K562 (cell line): Measurements from ENCODE around the gene SLC25A44. TPM values are rescaled to one million over a fixed set of nuclear protein-coding genes. Genes with fewer than 3 reads are reported as not detected.

Experiments used
- CHD1 ChIP-seq: fragments of 200-600 bp; sonication (generic); IDR thresholded peaks from one replicate; pipeline ENCODE4 v1.6.1; 2012; ENCODE audit warnings: mild to moderate bottlenecking, moderate library complexity, low read length, inconsistent platforms
- FOSL1 ChIP-seq: fragments of 200-800 bp; sonication (Bioruptor generic); conservative IDR thresholded peaks from 2 replicates; pipeline ENCODE4 v1.6.1; 2016; ENCODE audit warnings: missing genetic modification characterization, missing compliant biosample characterization
- GATAD2A ChIP-seq: fragments of 450-650 bp; IDR thresholded peaks from 2 replicates; pipeline ENCODE4 v1.6.1; 2017
- MEIS2 ChIP-seq: fragments of 450-650 bp; IDR thresholded peaks from 2 replicates; pipeline ENCODE4 v1.6.1; 2014; ENCODE audit warnings: mild to moderate bottlenecking; ENCODE audit not compliant: partially characterized antibody
- MTA3 ChIP-seq: fragments of 450-650 bp; formaldehyde crosslinking; IDR thresholded peaks from 2 replicates; pipeline ENCODE4 v1.6.1; 2017; ENCODE audit warnings: mild to moderate bottlenecking, borderline replicate concordance
- NCOA4 ChIP-seq: fragments of 450-650 bp; IDR thresholded peaks from 2 replicates; pipeline ENCODE4 v1.6.1; 2018; ENCODE audit warnings: mild to moderate bottlenecking; ENCODE audit not compliant: partially characterized antibody
- RBM34 ChIP-seq: fragments of 200-400 bp; formaldehyde crosslinking; IDR thresholded peaks from 2 replicates; pipeline ENCODE4 v1.6.1; 2018; ENCODE audit warnings: low read length, borderline replicate concordance; ENCODE audit not compliant: insufficient read depth
- SOX6 ChIP-seq: fragments of 450-650 bp; IDR thresholded peaks from 2 replicates; pipeline ENCODE4 v1.6.1; 2014; ENCODE audit warnings: mild to moderate bottlenecking
- TGIF2 ChIP-seq: sonication (generic); formaldehyde crosslinking; IDR thresholded peaks from 2 replicates; pipeline ENCODE4 v1.8.1; 2022; ENCODE audit warnings: mild to moderate bottlenecking, missing genetic modification reagents, moderate library complexity
- U2AF2 ChIP-seq: fragments of 200-400 bp; formaldehyde crosslinking; optimal IDR thresholded peaks from 2 replicates; pipeline ENCODE3; 2017; ENCODE audit warnings: low read depth, mild to moderate bottlenecking, low read length
- YY1 ChIP-seq, 3 experiments: IDR thresholded peaks; 2 replicates each; pipeline ENCODE4 v1.6.1; 2011; ENCODE audit warnings: low read length in 2 of 3, mild to moderate bottlenecking in 2 of 3, moderate library complexity in 2 of 3, borderline replicate concordance in 1 of 3, control low read depth in 1 of 3, low read depth in 1 of 3; ENCODE audit not compliant: insufficient read depth in 3 of 3, insufficient replicate concordance in 2 of 3, control insufficient read depth in 1 of 3, insufficient read length in 1 of 3; ENCODE audit errors: extremely low read depth in 1 of 3
- ZNF75A ChIP-seq: fragments of 450-650 bp; formaldehyde crosslinking; IDR thresholded peaks from 2 replicates; pipeline ENCODE4 v1.4.0; 2020; ENCODE audit warnings: mild to moderate bottlenecking
- ZSCAN32 ChIP-seq: fragments of 450-650 bp; formaldehyde crosslinking; IDR thresholded peaks from 2 replicates; pipeline ENCODE4 v1.4.0; 2020; ENCODE audit warnings: mild to moderate bottlenecking, moderate library complexity
- polyA plus RNA-seq, 8 experiments: library from polyadenylated mRNA; depleted of rRNA in 4 of 8; stranded (reverse) in 5 of 8; unstranded in 3 of 8; fragments of >200 nt; fragmentation: Nextera tagmentation in 2 of 8; fragmentation: Illumina TruSeq in 1 of 8; extraction: Ambion mirVana in 2 of 8; extraction: Trizol in 1 of 8; gene quantifications; 2 replicates each; pipeline versions ENCODE4 v1.2.1 to v1.2.3, GENCODE V29; 2011 to 2014; ENCODE audit warnings: inconsistent platforms in 1 of 8, missing spikeins in 1 of 8
- total RNA-seq, 7 experiments: library from RNA; depleted of rRNA in 6 of 7; stranded (reverse); fragments of >200 nt in 6 of 7; fragmentation: Illumina TruSeq in 2 of 7; extraction: Trizol in 2 of 7; gene quantifications; 2 replicates each; pipeline versions ENCODE4 v1.2.1 to v1.2.3, GENCODE V29; 2011 to 2021; ENCODE audit warnings: low replicate concordance in 1 of 7
- TF ChIP-seq, protein P1 (sequence below): fragments of 150-350 bp; conservative IDR thresholded peaks from 2 replicates; pipeline ENCODE4 v1.6.1; 2014; ENCODE audit warnings: low read length
- TF ChIP-seq, protein P2 (sequence below): fragments of 450-650 bp; IDR thresholded peaks from 2 replicates; pipeline ENCODE4 v1.7.0; 2016; ENCODE audit warnings: borderline replicate concordance
- TF ChIP-seq, protein P3 (sequence below), 3 experiments: fragments of 200-800 bp in 1 of 3; sonication (Bioruptor generic) in 1 of 3; sonication (generic) in 1 of 3; formaldehyde crosslinking in 1 of 3; IDR thresholded peaks; 2 replicates each; pipeline versions ENCODE4 v1.6.1 to v1.8.0; 2016 to 2022; ENCODE audit warnings: mild to moderate bottlenecking in 2 of 3, missing compliant biosample characterization in 2 of 3, missing genetic modification characterization in 2 of 3, missing genetic modification reagents in 1 of 3
- TF ChIP-seq, protein P4 (sequence below): fragments of 200-400 bp; formaldehyde crosslinking; IDR thresholded peaks from 2 replicates; pipeline ENCODE4 v1.6.1; 2017; ENCODE audit warnings: mild to moderate bottlenecking, low read depth, low read length, moderate library complexity
- TF ChIP-seq, protein P5 (sequence below): fragments of 250-450 bp; sonication (Bioruptor Pico); IDR thresholded peaks from 2 replicates; pipeline ENCODE4 v1.5.0; 2021

SLC25A44 gene
- total and polyA plus RNA-seq, 9 of the 15 experiments (the other 6 are each of a cell fraction or from before 2014, with no cell fraction given) = 4.4 to 22.8 (median 12.5) TPM

DNA sequence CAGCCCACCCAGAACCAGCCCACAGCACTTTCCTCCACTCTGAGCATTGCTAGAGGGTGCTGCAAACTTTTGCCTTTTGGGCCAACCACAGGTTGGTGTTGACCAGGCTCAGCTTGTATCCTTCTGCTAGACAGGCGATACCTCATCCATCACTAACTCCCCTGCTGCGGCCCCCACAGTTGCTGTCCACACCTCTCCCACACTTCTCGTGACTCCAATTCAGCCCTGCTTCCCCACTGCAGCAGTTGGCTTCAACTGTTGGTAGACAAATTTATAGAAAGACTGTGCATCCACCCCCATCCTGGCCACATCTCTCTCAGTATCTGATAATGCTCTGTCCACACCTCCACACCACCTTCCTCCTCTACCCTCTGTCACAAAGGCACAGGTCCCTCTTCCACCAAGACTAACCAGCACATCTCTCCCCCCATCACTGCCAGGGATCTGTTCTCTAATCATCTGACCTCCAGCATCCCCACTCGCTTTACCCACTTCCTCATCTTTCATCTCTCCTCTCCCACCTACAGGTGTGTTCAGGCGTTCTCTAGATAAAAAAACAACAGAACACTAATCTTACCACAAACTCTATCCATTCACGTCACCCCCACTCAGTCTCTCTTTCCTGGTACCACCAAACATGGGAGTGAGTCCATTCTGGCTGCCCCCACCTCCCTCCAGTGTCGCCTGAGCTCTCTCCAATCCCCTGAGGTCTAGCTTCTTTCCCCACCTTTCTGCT is 15.8 kb upstream of the SLC25A44 start (continued):
- TF ChIP-seq YY1 (IDR thresholded peaks at IDR 0.05; ENCODE audit: borderline replicate concordance in 1 of 3, control insufficient read depth in 1 of 3, extremely low read depth in 1 of 3, insufficient read depth in 3 of 3, insufficient read length in 1 of 3, insufficient replicate concordance in 2 of 3, low read depth in 1 of 3, low read length in 2 of 3) (no peak), CHD1 (no peak), ZNF75A (no peak), NCOA4 (no peak), MEIS2 (no peak), SOX6 (no peak), RBM34 (no peak), ZSCAN32 (CRISPR knock-in tag) (no peak), MTA3 (no peak), FOSL1 (tag) (no peak), U2AF2 (no peak), TGIF2 (CRISPR knock-in tag) (no peak), GATAD2A (0 out of 2 replicates have a peak, but pooled peaks have one; percentile 29)
- TF ChIP-seq, protein P1, sequence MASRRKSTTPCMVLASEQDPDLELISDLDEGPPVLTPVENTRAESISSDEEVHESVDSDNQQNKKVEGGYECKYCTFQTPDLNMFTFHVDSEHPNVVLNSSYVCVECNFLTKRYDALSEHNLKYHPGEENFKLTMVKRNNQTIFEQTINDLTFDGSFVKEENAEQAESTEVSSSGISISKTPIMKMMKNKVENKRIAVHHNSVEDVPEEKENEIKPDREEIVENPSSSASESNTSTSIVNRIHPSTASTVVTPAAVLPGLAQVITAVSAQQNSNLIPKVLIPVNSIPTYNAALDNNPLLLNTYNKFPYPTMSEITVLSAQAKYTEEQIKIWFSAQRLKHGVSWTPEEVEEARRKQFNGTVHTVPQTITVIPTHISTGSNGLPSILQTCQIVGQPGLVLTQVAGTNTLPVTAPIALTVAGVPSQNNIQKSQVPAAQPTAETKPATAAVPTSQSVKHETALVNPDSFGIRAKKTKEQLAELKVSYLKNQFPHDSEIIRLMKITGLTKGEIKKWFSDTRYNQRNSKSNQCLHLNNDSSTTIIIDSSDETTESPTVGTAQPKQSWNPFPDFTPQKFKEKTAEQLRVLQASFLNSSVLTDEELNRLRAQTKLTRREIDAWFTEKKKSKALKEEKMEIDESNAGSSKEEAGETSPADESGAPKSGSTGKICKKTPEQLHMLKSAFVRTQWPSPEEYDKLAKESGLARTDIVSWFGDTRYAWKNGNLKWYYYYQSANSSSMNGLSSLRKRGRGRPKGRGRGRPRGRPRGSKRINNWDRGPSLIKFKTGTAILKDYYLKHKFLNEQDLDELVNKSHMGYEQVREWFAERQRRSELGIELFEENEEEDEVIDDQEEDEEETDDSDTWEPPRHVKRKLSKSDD = no peak
- TF ChIP-seq, protein P2, sequence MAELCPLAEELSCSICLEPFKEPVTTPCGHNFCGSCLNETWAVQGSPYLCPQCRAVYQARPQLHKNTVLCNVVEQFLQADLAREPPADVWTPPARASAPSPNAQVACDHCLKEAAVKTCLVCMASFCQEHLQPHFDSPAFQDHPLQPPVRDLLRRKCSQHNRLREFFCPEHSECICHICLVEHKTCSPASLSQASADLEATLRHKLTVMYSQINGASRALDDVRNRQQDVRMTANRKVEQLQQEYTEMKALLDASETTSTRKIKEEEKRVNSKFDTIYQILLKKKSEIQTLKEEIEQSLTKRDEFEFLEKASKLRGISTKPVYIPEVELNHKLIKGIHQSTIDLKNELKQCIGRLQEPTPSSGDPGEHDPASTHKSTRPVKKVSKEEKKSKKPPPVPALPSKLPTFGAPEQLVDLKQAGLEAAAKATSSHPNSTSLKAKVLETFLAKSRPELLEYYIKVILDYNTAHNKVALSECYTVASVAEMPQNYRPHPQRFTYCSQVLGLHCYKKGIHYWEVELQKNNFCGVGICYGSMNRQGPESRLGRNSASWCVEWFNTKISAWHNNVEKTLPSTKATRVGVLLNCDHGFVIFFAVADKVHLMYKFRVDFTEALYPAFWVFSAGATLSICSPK = no peak
- TF ChIP-seq, protein P3, sequence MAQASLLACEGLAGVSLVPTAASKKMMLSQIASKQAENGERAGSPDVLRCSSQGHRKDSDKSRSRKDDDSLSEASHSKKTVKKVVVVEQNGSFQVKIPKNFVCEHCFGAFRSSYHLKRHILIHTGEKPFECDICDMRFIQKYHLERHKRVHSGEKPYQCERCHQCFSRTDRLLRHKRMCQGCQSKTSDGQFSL (CRISPR knock-in tag; IDR thresholded peaks at IDR 0.05) = no peak
- TF ChIP-seq, protein P3 (tag; IDR thresholded peaks at IDR 0.05) = no peak
- TF ChIP-seq, protein P4, sequence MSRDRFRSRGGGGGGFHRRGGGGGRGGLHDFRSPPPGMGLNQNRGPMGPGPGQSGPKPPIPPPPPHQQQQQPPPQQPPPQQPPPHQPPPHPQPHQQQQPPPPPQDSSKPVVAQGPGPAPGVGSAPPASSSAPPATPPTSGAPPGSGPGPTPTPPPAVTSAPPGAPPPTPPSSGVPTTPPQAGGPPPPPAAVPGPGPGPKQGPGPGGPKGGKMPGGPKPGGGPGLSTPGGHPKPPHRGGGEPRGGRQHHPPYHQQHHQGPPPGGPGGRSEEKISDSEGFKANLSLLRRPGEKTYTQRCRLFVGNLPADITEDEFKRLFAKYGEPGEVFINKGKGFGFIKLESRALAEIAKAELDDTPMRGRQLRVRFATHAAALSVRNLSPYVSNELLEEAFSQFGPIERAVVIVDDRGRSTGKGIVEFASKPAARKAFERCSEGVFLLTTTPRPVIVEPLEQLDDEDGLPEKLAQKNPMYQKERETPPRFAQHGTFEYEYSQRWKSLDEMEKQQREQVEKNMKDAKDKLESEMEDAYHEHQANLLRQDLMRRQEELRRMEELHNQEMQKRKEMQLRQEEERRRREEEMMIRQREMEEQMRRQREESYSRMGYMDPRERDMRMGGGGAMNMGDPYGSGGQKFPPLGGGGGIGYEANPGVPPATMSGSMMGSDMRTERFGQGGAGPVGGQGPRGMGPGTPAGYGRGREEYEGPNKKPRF = no peak
- TF ChIP-seq, protein P5, sequence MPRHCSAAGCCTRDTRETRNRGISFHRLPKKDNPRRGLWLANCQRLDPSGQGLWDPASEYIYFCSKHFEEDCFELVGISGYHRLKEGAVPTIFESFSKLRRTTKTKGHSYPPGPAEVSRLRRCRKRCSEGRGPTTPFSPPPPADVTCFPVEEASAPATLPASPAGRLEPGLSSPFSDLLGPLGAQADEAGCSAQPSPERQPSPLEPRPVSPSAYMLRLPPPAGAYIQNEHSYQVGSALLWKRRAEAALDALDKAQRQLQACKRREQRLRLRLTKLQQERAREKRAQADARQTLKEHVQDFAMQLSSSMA (CRISPR knock-in tag) = no peak
